Thyroid gland (tissue), 4 donors: ENCODE measurements around the gene NCMAP.

Source experiments
- CTCF ChIP-seq, 6 experiments: fragments of 200-600 bp in 3 of 6; fragments of 450-650 bp in 3 of 6; sonication (generic) in 3 of 6; IDR thresholded peaks; one replicate each; pipeline ENCODE4 v1.5.1; 2016 to 2019; ENCODE audit warnings: antibody characterized with exemption in 6 of 6, mild to moderate bottlenecking in 2 of 6, inconsistent platforms in 1 of 6, moderate library complexity in 1 of 6
- POLR2A ChIP-seq, 2 donors: fragments of 450-650 bp; IDR thresholded peaks; one replicate each; pipeline ENCODE4 v1.6.1; 2017; ENCODE audit warnings: antibody characterized with exemption in 2 of 2, mild to moderate bottlenecking in 2 of 2, moderate library complexity in 1 of 2

GRCh38 chr1:24556414-24556795 lies 518 bp downstream of the NCMAP start:
- TF ChIP-seq CTCF (IDR thresholded peaks at IDR 0.05) (no peak), POLR2A (IDR thresholded peaks at IDR 0.05) (no peak)
